Measurements from ENCODE around the gene NCS1.

Gene NCS1

GRCh38 chr9:130128733-130129431, 43.3 kb upstream of the NCS1 start:
- Histone ChIP-seq H4K8ac (ENCODE audit: low read depth, low read length) (no peak overlapping the region), H3K18ac (ENCODE audit: low read length) (no peak overlapping the region), H2BK120ac (ENCODE audit: low read depth, low read length) (no peak overlapping the region), H3K9ac (ENCODE audit: low read length) (no peak overlapping the region), H3K4me2 (ENCODE audit: low read length) (no peak overlapping the region), H2BK5ac (ENCODE audit: low read length) (no peak overlapping the region), H3K36me3 (ENCODE audit: control insufficient read depth, insufficient read depth, low read length) (peaks cover 3% of the 10 kb centered on the region), H3K4ac (ENCODE audit: low read depth, low read length) (no peak overlapping the region), H3K27me3 (ENCODE audit: insufficient read depth, low read length, poor library complexity) (no peaks in the 10 kb centered on the region), H2BK15ac (replicated peaks; ENCODE audit: low read depth) (no peak overlapping the region), H3K79me2 (ENCODE audit: control insufficient read depth, insufficient read depth, low read length) (no peaks in the 10 kb centered on the region), H3K27ac (ENCODE audit: low read depth, low read length) (no peak overlapping the region), H2AK5ac (ENCODE audit: low read length) (no peak overlapping the region), H3K23ac (ENCODE audit: low read length) (no peak overlapping the region), H3K79me1 (ENCODE audit: low read length) (no peaks in the 10 kb centered on the region), H3K4me1 (ENCODE audit: control insufficient read depth, low read depth, low read length) (no peaks in the 10 kb centered on the region), H3K56ac (ENCODE audit: low read length) (no peak overlapping the region), H4K5ac (ENCODE audit: low read length) (no peak overlapping the region), H3K4me3 (ENCODE audit: low read length) (no peak overlapping the region)
- no CpG with 5 or more reads among the region's 14 CpGs for WGBS (ENCODE audit: extremely low coverage, insufficient coverage, low lambda C conversion rate)
- no peak for DNase-seq

- no peak overlapping the region for H3K56ac ChIP-seq (ENCODE audit: low read length)
- no peak overlapping the region for H3K23ac ChIP-seq (ENCODE audit: low read length)
- H3K4me1 ChIP-seq (ENCODE audit: control insufficient read depth, low read depth, low read length), result no peaks in the 10 kb centered on the region
- no peak overlapping the region for H4K5ac ChIP-seq (ENCODE audit: low read length)
- no peak overlapping the region for H3K18ac ChIP-seq (ENCODE audit: low read length)
- no peak overlapping the region for H2BK5ac ChIP-seq (ENCODE audit: low read length)
- H3K79me1 ChIP-seq (ENCODE audit: low read length), result no peaks in the 10 kb centered on the region
- H3K4ac ChIP-seq (ENCODE audit: low read depth, low read length), result no peak overlapping the region
- no peak overlapping the region for H2AK5ac ChIP-seq (ENCODE audit: low read length)
- no peak overlapping the region for H3K4me2 ChIP-seq (ENCODE audit: low read length)
- no peak overlapping the region for H3K27ac ChIP-seq (ENCODE audit: low read depth, low read length)
- peaks cover 3% of the 10 kb centered on the region for H3K36me3 ChIP-seq (ENCODE audit: control insufficient read depth, insufficient read depth, low read length)
- no peaks in the 10 kb centered on the region for H3K79me2 ChIP-seq (ENCODE audit: control insufficient read depth, insufficient read depth, low read length)
- H3K4me3 ChIP-seq (ENCODE audit: low read length), result no peak overlapping the region
- no peak overlapping the region for H2BK120ac ChIP-seq (ENCODE audit: low read depth, low read length)
- H2BK15ac ChIP-seq (replicated peaks; ENCODE audit: low read depth), result no peak overlapping the region
- WGBS (ENCODE audit: extremely low coverage, insufficient coverage, low lambda C conversion rate), result no CpG with 5 or more reads among the region's 22 CpGs
- H3K9ac ChIP-seq (ENCODE audit: low read length), result no peak overlapping the region
- no peak overlapping the region for H4K8ac ChIP-seq (ENCODE audit: low read depth, low read length)
- no peak for DNase-seq
- no peaks in the 10 kb centered on the region for H3K27me3 ChIP-seq (ENCODE audit: insufficient read depth, low read length, poor library complexity)
Measured at GRCh38 chr9:130129432-130130061, 42.7 kb upstream of the NCS1 start.

- no peak overlapping the region for H3K56ac ChIP-seq (ENCODE audit: low read length)
- peaks cover 3% of the 10 kb centered on the region for H3K36me3 ChIP-seq (ENCODE audit: control insufficient read depth, insufficient read depth, low read length)
- no peaks in the 10 kb centered on the region for H3K79me2 ChIP-seq (ENCODE audit: control insufficient read depth, insufficient read depth, low read length)
- H3K27ac ChIP-seq (ENCODE audit: low read depth, low read length), result no peak overlapping the region
- H3K4me2 ChIP-seq (ENCODE audit: low read length), result no peak overlapping the region
- no peak for DNase-seq
- H2BK120ac ChIP-seq (ENCODE audit: low read depth, low read length), result no peak overlapping the region
- no CpG with 5 or more reads among the region's 7 CpGs for WGBS (ENCODE audit: extremely low coverage, insufficient coverage, low lambda C conversion rate)
- no peaks in the 10 kb centered on the region for H3K27me3 ChIP-seq (ENCODE audit: insufficient read depth, low read length, poor library complexity)
- H2BK15ac ChIP-seq (replicated peaks; ENCODE audit: low read depth), result no peak overlapping the region
- H2BK5ac ChIP-seq (ENCODE audit: low read length), result no peak overlapping the region
- peaks cover 7% of the 10 kb centered on the region for H3K4me1 ChIP-seq (ENCODE audit: control insufficient read depth, low read depth, low read length)
- no peak overlapping the region for H3K9ac ChIP-seq (ENCODE audit: low read length)
- H3K79me1 ChIP-seq (ENCODE audit: low read length), result no peaks in the 10 kb centered on the region
- H4K8ac ChIP-seq (ENCODE audit: low read depth, low read length), result no peak overlapping the region
- H3K18ac ChIP-seq (ENCODE audit: low read length), result no peak overlapping the region
- H3K4me3 ChIP-seq (ENCODE audit: low read length), result no peak overlapping the region
- no peak overlapping the region for H2AK5ac ChIP-seq (ENCODE audit: low read length)
- no peak overlapping the region for H3K23ac ChIP-seq (ENCODE audit: low read length)
- H3K4ac ChIP-seq (ENCODE audit: low read depth, low read length), result no peak overlapping the region
- no peak overlapping the region for H4K5ac ChIP-seq (ENCODE audit: low read length)
Measured at GRCh38 chr9:130132746-130133145, 39.5 kb upstream of the NCS1 start.

- Histone ChIP-seq H4K5ac (ENCODE audit: low read length) (no peak overlapping the region), H3K56ac (ENCODE audit: low read length) (no peak overlapping the region), H3K27me3 (ENCODE audit: insufficient read depth, low read length, poor library complexity) (no peaks in the 10 kb centered on the region), H3K4me1 (ENCODE audit: control insufficient read depth, low read depth, low read length) (peaks cover 19% of the 10 kb centered on the region), H2BK120ac (ENCODE audit: low read depth, low read length) (no peak overlapping the region), H3K23ac (ENCODE audit: low read length) (no peak overlapping the region), H2BK15ac (replicated peaks; ENCODE audit: low read depth) (no peak overlapping the region), H2AK5ac (ENCODE audit: low read length) (no peak overlapping the region), H3K36me3 (ENCODE audit: control insufficient read depth, insufficient read depth, low read length) (no peaks in the 10 kb centered on the region), H3K79me2 (ENCODE audit: control insufficient read depth, insufficient read depth, low read length) (no peaks in the 10 kb centered on the region), H2BK5ac (ENCODE audit: low read length) (peak overlapping the region; percentile 0), H3K9ac (ENCODE audit: low read length) (no peak overlapping the region), H3K4ac (ENCODE audit: low read depth, low read length) (no peak overlapping the region), H3K18ac (ENCODE audit: low read length) (no peak overlapping the region), H3K4me3 (ENCODE audit: low read length) (no peak overlapping the region), H3K79me1 (ENCODE audit: low read length) (no peaks in the 10 kb centered on the region), H3K27ac (ENCODE audit: low read depth, low read length) (no peak overlapping the region), H3K4me2 (ENCODE audit: low read length) (no peak overlapping the region), H4K8ac (ENCODE audit: low read depth, low read length) (no peak overlapping the region)
- no peak for DNase-seq
- no CpG with 5 or more reads among the region's 15 CpGs for WGBS (ENCODE audit: extremely low coverage, insufficient coverage, low lambda C conversion rate)
Measured at GRCh38 chr9:130137081-130137640, 35.0 kb upstream of the NCS1 start.

GRCh38 chr9:130137641-130138081, 34.5 kb upstream of the NCS1 start:
- H3K79me2 ChIP-seq (ENCODE audit: control insufficient read depth, insufficient read depth, low read length), result no peaks in the 10 kb centered on the region
- no peak overlapping the region for H2BK15ac ChIP-seq (replicated peaks; ENCODE audit: low read depth)
- H3K23ac ChIP-seq (ENCODE audit: low read length), result no peak overlapping the region
- H3K79me1 ChIP-seq (ENCODE audit: low read length), result no peaks in the 10 kb centered on the region
- no peak overlapping the region for H3K27ac ChIP-seq (ENCODE audit: low read depth, low read length)
- H3K9ac ChIP-seq (ENCODE audit: low read length), result no peak overlapping the region
- H3K36me3 ChIP-seq (ENCODE audit: control insufficient read depth, insufficient read depth, low read length), result no peaks in the 10 kb centered on the region
- no peak overlapping the region for H3K4me3 ChIP-seq (ENCODE audit: low read length)
- peak overlapping the region; percentile 15 for H3K18ac ChIP-seq (ENCODE audit: low read length)
- H2BK120ac ChIP-seq (ENCODE audit: low read depth, low read length), result no peak overlapping the region
- H3K4ac ChIP-seq (ENCODE audit: low read depth, low read length), result no peak overlapping the region
- H4K5ac ChIP-seq (ENCODE audit: low read length), result no peak overlapping the region
- H3K4me2 ChIP-seq (ENCODE audit: low read length), result no peak overlapping the region
- peak overlapping the region; percentile 31 for H3K56ac ChIP-seq (ENCODE audit: low read length)
- H2AK5ac ChIP-seq (ENCODE audit: low read length), result no peak overlapping the region
- peaks cover 19% of the 10 kb centered on the region for H3K4me1 ChIP-seq (ENCODE audit: control insufficient read depth, low read depth, low read length)
- WGBS (ENCODE audit: extremely low coverage, insufficient coverage, low lambda C conversion rate), result no CpG with 5 or more reads among the region's 11 CpGs
- no peaks in the 10 kb centered on the region for H3K27me3 ChIP-seq (ENCODE audit: insufficient read depth, low read length, poor library complexity)
- no peak for DNase-seq
- no peak overlapping the region for H4K8ac ChIP-seq (ENCODE audit: low read depth, low read length)
- no peak overlapping the region for H2BK5ac ChIP-seq (ENCODE audit: low read length)
